HG02943 (cell line): ENCODE results near the gene ELMO1.

ENCODE experiments used
- ATAC-seq: cut with Tn5 transposase; IDR thresholded peaks from one replicate; pipeline ENCODE4 v1.9.1; 2021; ENCODE audit warnings: mild to moderate bottlenecking, low read depth, moderate library complexity; ENCODE audit not compliant: unreplicated experiment

Gene ELMO1

GRCh38 chr7:36971515-36972139, 477.0 kb downstream of the ELMO1 start:
- ATAC-seq: no peak

GRCh38 chr7:36970551-36971514, 477.8 kb downstream of the ELMO1 start:
- ATAC-seq: no peak

- no peak for ATAC-seq
Measured at GRCh38 chr7:36969376-36969775, 479.3 kb downstream of the ELMO1 start.

DNA sequence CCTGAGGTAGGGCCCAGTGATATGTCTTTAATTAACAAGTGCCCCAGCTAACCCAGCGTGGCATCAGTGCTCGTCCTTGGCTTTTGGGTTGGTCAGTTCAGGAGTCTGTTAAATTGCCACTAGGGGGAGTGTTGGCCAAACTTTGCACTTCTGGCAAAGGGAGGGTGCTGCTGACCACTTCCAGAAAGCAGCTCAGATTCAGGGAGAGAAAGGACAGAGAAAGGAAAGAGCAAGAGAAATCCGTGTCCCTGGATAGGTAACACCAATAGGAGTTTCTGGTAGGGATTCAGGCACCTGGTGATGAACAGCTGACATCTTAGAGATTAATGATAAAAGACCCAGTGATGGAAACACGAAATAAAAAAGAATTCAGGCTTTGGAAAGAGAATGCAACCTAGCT, 481.3 kb downstream of the ELMO1 start:
- ATAC-seq: no peak

- no peak for ATAC-seq
Measured at GRCh38 chr7:36966636-36967035, 482.0 kb downstream of the ELMO1 start.

DNA sequence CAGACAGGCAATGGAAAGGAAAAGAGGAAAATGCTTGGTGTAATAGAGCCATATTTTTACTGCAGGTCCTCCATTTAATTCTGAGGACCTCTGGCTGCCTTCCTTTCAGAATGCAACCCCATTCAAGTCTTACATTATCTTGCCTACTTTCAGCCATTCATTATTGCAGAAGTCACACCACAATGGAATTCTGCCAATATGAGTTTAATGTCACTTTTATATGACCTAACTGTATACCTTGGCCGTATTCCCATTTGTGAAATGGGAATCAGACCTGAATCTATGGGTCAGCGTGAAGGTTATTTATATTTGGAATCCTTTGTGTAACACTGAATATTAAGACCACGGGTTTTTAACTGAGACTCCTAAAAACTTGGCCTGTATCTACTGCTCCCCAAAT, 482.6 kb downstream of the ELMO1 start:
- no peak for ATAC-seq

GRCh38 chr7:36965625-36966024, 483.0 kb downstream of the ELMO1 start:
- no peak for ATAC-seq

DNA sequence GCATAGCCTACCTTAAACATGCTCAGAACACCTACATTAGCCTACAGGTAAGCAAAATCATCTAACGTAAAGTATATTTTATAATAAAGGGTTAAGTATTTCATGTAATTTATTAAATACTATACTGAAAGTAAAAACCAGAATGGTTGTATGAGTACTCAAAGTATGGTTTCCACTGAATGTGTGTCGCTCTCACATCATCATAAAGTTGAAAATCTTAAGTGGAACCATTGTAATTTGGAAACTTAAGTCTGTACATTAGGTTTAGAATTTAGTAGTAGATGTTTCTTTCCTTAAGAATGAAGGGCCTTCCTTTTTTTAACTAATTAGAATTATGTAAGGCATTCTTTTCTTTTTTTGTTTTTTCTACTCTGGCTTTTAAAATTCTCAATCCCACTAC, 484.4 kb downstream of the ELMO1 start:
- no peak for ATAC-seq

GRCh38 chr7:36962367-36962766, 486.3 kb downstream of the ELMO1 start:
- ATAC-seq: no peak

GRCh38 chr7:36961693-36962092, 487.0 kb downstream of the ELMO1 start:
- no peak for ATAC-seq

DNA sequence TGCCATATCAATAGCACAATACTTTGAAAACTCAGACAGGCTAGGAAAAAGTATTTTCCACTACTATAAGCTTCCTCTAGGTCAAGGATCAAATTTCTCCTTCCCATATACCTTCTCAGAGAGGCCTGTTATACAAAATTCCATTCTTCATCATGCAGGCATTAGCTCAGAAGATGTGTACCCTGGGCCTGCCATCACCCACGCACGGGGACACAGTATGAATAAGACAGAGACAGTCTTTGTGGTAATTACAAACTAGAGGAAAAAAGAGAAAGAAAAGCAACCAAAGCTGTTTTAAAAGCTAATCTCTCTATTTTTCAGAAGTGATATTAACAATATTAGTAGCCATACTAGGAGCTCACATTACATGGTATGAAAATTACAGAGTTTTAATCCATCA, 487.6 kb downstream of the ELMO1 start:
- ATAC-seq: no peak

DNA sequence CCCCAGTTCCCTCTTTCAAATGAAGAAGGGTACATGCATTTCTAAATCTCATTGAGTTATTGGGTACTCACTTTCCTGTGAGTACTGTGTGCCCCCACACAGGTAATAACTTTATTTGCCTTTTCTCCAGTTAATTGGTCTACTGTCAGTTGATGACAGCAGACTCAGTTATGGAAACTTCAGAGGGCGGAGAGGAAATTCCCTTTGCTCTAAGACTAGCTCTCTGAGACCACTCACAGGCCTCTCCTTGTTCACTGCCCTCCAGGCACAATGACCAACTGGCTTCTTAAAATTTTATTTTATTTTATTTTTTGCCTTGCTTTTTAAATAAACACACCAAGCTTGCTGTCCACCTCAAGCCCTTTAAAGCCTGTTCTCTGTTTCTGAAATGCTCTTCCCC, 488.6 kb downstream of the ELMO1 start:
- no peak for ATAC-seq

GRCh38 chr7:36958111-36958733, 490.4 kb downstream of the ELMO1 start:
- ATAC-seq: no peak

DNA sequence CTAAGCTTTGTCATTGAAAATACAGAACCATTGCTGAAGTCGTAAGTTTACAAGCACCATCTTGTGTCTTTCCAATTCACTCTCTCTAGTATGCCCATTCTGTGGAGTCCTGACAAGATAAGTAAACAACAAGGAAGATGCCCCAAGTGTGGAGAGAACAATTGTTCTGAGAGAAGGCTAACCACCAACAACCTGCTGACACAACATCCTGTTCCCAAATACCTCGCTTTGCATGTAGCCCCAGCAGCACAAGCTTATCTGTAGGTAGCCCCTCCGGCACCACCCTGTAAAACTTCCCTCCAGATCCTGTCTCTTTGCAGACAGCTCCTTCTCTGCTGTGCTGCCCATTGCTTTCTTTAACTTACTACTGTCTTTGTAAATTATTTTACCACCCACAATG, 491.0 kb downstream of the ELMO1 start:
- no peak for ATAC-seq

- ATAC-seq: no peak
Measured at GRCh38 chr7:36956814-36957213, 491.9 kb downstream of the ELMO1 start.

GRCh38 chr7:36955456-36956129, 493.1 kb downstream of the ELMO1 start:
- ATAC-seq: no peak

GRCh38 chr7:36951257-36951697, 497.4 kb downstream of the ELMO1 start:
- ATAC-seq: peak; percentile 85

- no peak for ATAC-seq
Measured at GRCh38 chr7:36949711-36950600, 498.7 kb downstream of the ELMO1 start.

DNA sequence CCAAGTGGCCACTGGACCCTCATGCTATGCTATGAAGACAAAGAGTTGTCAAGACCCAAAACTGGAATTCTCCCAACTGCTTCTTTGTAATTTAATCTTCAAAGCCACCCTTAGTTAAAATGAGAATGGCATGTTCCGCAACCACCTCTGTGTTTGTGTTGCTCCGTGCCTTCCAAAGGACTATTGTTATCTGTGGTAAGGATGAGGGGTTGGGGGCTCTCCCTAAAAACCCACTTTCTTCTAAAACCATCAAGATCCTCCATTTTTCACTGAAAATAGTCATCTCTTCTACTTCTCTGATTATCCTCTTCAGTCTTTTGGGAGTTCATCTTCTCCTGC, 502.3 kb downstream of the ELMO1 start:
- no peak for ATAC-seq
